Stimulated activated CD8-positive, alpha-beta memory T cell treated with anti-CD3 and anti-CD28 coated beads, Interleukin-15, amount 100 ng/mL, for 24 hours (primary cell): ENCODE measurements around the gene ATP6V1A.

Source experiments
- DNase-seq: peaks from one replicate; pipeline ENCODE4 v3.0.0-alpha.2; 2020; ENCODE audit warnings: low read depth

Gene ATP6V1A

DNA sequence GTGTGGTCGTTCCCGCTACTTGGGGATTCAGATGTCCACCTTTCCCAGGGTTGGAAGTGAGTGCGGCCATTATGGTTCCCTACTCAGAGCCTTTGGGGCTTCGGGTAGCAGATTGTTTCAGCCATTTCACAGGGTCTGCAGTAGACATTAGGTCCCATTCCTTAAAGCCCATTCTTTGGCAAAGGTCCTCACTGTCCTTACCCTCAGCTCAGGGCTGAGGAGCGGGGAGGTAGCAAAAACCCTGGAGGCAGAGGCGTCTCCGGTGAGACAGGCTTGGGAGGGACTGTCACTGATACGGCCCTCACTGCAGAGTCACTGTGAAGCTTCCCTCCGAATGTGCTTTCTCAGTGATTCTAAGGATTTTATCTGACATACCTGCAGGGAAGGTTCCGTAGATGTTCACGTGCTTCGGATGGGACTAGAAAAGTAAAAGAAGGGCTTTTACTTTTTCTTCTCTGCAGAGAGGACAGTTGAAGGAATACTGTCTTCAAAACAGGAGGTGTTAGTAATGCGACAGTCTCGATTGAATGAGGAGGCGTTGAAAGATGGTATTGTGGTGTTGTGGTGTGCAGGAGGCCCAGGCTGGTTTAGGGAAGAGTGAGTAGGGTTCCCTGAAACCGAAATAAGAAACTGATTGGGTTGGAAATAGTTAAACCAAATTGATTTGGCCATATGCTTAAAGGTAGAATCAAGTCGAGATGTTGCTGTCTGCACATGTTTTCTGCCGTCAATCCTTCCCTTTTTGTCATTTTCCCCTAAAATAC, 630 bp downstream of the ATP6V1A start:
- peak; percentile 10 for DNase-seq

DNA sequence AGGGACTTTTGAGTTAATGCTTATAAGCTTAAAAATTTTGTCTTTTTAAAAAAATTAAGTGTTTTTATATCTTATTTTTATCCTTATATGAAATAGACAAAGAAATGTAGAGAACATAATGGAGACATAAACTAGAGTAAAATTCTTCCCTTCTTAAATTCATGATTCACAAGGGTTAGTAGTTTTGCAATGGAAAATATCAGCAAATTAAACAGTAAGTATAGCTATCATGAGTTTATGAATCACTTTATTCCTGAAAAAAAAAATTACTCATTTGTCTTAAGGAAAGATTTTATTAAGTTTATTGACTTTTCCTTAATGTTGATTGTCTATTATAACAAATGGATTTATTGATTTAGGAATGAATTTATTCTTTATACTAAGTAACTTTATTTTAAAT, 4.3 kb downstream of the ATP6V1A start:
- DNase-seq: no peak

DNA sequence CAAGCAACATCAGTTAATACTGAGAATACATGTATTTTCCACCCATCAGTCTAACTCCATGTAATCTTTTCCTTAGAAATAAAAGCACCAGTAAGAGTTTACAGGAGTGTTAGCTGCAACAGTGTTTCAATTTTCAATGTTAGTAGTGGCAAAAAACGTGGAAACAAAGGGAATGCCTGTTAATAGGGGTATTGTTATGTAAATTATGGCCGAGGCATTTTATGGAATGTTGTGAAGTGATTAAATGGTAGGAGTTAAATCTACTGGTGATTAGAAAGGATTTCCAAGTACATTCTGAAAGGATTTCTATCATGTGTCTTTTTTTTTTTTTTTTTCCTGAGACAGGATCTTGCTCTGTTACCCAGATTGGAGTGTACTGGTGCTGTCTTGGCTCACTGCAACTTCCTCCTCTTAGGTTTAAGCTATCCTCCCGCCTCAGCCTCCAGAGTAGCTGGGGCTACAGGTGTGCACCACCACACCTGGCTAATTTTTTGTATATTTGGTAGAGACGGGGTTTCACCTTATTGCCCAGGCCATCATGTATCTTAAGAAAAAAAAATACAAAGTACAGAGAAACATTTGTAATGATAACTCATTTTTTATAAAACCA, 6.6 kb downstream of the ATP6V1A start:
- DNase-seq: no peak

DNA sequence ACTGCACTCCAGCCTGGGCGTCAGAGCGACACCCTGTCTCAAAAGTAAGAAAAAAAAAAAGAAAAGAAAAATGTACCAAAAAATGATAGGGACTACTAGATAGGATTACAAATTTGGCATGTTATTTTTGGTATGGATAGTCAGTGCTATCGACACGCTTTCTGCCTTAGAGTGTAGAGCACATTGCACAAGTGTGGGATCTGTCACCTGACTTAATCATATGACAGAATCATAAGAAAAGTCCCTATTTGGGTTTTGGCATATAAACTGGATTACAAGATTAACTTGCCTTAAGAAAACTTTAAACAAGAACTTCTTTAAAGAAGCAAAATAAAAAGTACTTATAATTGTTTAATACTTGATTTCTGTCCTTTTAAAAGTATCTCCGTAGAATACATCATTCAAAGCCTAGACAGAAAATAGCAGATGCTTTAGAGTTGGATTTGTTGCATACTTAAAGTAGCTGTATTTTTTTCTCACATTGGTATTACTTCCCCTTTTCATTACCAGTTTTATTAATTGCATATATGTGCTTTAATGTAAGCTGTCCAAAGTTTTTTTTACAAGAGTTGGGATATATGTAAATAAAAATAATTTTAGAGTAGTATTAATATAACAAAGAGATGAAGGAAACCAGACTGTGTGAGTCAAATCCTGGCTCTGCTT, 7.8 kb downstream of the ATP6V1A start:
- DNase-seq: no peak

DNA sequence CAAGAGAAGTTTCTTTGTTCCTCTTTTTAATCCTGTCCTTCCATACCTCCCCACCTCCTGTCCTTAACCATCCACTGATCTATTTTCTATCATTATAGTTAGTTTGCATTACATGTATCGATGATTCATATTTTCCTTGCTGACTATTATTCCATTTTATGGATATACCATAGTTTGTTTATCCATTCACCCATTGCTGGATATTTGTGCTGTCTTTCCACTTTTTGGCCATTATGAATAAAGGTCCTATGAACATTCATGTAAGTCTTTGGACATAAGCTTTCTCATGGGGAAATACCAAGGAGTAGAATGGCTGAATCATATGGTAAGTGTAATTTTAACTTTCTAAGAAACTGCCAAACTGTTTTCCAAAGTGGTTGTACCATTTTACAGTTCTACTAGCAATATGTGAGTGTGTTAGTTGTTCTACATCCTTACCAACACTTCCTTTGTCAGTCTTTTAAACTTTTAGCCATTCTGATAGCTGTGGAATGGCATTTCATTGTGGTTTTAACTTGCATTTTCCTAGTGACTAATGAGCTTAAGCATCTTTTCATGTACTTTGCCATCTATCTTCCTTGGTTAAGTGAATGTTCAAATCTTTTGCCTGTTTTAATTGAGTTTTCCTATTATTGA, 11.7 kb downstream of the ATP6V1A start:
- no peak for DNase-seq

DNA sequence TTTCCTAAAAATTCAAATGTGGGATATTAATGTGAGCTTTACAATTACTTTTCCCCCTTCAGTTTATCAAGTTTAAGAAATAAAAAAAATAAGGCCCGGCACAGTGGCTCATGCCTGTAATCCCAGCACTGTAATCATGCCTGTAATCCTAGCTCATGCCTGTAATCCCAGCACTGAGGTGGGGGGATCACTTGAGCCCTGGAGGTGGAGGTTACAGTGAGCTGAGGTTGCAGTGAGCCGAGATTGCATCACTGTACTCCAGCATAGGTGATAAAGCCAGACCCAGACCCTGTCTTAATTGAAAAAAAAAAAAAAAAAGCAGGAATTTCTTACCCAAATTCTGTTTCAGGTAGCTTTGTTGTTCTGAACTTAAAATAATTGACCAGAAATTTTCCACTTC, 17.9 kb downstream of the ATP6V1A start:
- DNase-seq: no peak

DNA sequence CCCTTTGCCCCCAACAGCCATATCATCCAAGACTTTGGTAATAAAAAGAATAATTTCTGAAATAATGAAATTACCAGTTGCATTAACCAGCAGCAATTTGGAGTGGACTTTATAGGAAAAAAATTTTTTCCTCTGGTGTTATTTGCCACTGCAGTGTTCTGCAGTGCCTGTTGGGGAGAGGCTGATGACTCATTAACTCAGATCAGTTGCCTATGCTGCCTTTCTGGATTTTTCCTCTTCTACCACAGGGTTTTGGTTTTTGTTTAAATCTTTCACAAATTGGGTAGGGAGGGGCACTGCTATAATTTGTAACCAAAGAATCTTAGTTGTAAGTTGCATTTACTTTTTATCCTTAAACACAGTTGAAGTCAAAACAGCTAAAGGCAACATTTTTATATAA, 22.7 kb downstream of the ATP6V1A start:
- DNase-seq: no peak

DNA sequence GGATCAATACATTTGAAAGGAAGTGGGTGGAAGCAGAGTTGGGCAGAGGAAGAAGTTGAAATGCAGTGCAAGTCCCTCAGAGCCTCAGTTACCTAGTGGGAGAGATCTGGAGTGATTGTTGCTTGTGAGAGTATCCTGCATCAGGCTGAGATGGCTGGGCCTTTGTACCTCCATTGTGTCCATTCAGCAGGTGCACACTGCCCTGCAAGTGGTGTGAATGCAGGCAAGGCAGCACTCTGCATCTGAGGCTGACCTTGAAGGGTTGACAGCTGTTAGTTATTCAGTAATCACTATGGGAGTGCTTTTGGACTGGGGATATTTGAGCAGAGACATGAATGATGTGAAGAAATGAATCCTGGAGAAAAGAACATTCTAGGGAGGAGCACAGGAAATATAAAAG, 25.2 kb downstream of the ATP6V1A start:
- DNase-seq: no peak

DNA sequence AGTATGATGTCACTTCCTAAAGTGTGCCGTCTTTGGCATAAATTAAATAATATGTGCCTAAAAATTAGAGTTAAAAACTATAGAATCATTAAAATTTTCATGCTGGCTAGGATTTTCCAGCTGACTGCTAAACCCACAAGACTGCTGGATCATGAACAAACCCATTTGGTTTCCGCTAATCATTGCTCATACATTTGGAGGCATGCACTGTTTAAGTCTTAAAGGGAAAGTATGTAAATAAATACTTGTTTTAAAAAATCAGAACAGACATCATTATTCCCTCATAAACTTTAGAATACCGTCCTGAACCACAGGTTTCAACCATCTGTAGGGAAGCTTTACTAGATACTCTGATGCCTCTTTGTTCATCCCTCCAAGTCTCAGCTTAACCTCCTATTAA, 26.5 kb downstream of the ATP6V1A start:
- no peak for DNase-seq

DNA sequence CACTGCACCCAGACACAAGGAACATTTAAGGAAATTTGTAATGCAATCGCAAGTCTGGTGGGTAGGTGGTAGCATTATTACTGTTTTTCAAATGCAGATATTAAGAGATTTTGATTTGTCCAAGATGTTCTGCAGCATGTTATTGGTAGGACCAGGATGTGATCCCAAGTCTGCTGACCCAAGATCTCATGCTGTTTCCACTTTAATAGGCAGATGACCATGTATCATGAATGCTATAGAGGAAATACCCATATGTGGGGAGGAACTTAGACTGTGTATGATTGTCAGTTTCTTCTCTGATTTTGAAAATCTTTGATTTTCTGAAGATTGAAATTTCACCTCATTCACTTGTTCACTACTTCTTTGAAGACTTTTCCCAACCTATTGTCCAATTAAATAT, 28.7 kb downstream of the ATP6V1A start:
- no peak for DNase-seq

DNA sequence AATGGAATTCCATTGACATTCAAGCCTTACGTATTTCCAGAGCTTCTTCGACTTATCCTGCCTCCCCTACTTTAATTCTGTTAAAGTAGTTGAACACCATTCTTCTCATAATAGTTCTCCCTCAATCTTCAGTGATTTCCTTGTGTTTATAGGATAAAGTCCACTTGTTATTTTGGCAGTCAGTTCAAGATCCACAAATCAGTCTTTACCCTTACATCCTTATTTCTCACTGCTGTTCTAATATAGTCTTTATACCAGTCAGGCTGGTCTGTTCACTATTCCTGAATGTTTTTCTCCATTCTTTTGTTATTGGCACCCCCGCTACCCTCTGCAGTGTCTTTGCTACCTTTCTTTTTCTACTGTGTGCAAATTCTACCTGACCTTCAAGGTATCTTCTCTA, 29.7 kb downstream of the ATP6V1A start:
- DNase-seq: no peak

DNA sequence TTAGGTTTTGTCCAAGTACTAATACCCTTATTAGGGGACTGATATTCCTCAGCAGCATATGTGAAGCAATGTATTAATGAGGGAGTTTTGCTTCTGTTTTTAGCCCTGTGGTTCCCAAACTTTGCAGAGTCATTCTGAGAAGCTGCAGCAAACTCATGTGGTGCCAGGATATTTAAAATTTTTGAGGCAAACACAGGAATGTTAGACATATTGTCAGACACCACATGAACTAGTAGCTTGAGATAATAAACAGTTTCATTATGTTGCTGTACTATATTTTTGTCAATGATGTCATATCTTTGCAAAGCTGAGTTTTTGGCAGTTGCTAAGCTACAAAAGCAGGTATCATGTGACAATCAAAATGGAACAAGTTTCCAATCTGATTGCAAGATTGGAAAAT, 36.6 kb downstream of the ATP6V1A start:
- DNase-seq: no peak

DNA sequence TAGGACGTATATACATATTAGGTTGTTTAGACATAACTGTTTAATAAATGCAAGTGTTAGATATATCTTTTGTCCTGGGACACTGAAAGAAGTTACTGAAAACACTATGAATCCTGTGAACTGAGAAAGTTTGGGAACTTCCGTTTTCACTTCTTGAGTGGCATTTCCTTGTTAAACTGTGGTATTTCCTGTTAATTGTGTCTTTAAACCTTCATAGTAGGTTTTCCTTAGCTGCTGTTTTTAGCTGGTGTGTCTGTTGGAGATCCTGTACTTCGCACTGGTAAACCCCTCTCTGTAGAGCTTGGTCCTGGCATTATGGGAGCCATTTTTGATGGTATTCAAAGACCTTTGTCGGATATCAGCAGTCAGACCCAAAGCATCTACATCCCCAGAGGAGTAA, 37.1 kb downstream of the ATP6V1A start:
- DNase-seq: no peak

DNA sequence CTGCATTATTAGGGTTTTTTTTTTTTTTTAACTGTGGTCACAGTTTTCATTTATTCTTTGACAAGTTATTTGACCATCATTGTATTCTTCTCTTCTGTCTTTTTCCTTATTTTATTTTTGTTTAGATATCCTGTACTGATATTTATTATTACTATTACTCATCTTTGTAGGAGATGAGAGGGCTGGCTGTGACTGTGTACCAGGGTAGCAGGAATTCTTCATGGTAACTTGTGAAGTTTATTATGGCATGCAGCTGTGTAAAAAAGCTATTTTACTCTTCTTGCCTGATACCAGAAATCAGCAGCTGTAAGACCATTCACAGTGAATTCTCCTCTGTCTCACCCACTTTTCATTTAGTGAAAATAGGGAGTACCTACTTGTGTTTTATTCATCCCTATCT, 44.5 kb downstream of the ATP6V1A start:
- no peak for DNase-seq

DNA sequence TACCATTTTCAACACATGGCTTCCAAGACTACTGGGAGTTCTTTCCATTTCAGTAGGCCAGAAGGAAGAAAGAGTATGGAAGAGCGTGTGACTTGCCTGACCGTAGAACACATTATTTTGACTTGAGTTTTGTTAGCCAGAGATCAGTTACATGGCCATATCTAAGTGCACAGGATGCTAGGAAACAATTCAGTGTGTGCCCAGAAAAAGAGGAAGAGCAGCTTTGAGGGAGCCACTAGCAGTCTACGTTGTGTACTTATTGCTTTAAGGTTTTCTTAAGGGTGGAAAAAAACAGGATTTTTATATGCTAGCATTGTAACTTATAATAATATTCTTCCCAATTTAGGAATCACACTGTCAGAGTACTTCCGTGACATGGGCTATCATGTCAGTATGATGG, 47.7 kb downstream of the ATP6V1A start:
- DNase-seq: no peak

DNA sequence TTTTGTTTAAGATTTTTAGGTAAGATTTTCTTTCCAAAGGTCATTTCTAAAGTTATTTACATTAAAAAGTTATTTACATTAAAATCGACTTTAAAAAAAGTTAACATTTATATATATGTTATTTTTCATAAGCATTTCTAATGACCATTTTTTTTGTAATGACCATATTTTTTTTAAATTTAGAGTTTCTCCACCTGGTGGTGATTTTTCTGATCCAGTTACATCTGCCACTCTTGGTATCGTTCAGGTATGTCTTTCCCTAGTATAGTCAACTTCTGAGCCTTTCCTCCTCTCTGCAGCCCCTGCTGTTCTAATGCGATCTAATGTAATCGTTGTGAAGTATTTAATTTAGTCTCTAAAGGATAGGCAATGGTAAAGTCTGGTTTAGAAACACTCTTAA, 48.9 kb downstream of the ATP6V1A start:
- DNase-seq: no peak

DNA sequence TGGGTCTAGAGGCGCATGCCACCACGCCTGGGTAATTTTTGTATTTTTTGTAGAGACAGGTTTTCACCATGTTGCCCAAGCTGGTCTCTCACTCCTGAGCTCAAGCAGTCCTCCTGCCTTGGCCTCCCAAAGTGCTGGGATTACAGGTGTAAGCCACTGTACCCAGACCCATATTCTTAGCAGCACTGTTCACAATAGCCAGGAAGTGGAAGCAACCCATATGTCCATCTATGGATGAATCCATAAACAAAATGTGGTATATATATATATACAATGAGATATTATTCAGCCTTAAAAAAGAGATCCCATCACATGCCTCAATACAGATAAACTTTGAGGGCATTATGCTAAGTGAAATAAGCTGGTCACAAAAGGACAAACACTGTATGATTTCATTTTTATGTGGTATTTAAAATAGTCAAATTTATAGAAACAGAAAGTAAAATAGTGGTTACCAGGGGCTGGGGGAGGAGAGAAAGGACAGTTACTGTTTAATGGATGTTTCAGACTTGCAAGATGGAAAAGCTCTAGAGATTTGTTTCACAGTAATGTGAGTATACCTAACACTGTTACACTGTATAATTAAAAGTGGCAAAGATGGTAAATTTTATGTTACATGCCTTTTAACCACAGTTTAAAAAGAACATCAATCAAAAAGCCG, 56.1 kb downstream of the ATP6V1A start:
- DNase-seq: no peak

DNA sequence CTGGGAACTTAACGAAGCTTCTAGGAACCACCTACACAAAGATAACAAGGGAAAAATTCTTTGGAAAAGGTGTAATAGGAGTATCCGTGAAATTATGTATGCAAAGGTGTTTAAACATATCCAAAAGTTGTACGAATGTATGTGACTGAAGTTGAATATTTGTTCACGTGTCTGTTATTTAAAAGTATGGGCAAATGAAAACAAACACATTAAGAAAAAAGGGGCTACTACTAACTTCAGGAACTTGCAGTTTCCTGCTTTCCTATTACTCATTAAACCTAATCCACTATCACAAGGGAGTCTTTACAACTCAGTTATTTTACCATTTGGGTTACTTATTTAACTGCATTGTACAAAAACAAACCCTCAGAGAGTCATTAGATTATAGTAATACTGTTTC, 57.8 kb downstream of the ATP6V1A start:
- no peak for DNase-seq

DNA sequence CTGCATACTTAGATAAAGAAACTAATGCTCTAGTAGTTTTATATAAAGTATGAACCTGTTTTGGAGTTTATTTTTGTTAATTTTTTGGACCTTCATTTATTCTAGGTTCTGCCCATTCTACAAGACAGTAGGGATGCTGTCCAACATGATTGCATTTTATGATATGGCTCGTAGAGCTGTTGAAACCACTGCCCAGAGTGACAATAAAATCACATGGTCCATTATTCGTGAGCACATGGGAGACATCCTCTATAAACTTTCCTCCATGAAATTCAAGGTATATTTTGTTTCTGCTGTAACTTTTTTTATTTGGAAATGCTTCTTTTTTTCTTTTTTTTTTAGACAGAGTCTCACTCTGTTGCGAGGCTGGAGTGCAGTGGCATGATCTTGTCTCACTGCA, 58.4 kb downstream of the ATP6V1A start:
- DNase-seq: no peak

DNA sequence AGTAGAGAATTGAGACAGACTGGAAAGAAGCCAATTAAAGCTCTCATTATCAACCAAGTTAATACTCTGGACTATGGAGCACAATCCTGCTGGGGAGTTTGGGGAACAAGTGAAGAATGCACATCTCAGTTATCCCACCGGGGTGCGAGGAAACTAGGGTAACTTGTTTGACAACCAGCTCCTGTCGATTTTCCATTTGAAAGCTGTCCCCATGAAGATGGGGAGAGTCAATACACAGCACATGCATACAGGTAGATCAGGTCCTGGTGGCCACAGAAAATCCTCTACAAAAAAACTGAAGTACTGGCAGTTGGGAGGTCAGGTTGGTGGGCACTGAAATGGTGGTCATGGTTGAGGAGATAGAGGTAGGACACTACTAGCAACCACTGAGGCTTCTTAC, 66.0 kb downstream of the ATP6V1A start:
- DNase-seq: no peak

DNA sequence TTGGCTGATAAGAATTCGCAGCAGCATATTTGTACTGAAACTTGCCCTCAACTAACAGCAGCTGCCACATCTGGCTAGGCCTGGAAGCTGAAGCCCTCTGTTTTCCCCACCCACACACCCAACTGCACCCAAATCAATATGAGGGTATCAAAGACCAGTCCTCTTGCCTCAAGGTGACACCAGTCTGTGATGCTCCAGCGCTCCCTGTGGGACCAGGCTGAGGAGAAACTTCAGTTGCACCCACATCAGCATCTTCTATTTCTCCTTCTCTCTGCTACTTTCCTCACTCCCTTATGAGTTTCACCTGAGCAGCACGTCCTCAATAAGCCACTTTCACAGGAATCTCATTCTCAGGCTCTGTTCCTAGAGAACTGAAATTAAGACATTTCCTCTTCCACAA, 73.0 kb downstream of the ATP6V1A start:
- no peak for DNase-seq

DNA sequence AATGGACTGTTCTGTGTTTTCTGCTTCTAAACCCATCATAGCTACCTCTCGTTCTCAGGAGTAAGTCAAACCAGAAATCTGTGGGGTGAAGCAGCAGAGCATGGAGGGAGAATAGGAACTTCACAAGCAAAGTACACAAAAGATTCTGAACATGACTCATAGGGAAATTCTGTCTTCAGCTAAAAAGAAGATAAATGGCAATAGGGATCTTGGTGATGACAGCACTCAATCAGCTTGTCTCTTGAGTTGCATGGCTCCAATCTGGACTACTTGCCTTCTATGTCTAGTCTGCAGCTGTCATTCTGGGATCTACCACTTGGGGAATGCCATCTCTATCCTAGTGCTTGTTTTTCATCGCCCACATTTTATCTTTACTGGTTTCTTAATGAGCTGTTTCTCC, 78.3 kb downstream of the ATP6V1A start:
- DNase-seq: no peak

DNA sequence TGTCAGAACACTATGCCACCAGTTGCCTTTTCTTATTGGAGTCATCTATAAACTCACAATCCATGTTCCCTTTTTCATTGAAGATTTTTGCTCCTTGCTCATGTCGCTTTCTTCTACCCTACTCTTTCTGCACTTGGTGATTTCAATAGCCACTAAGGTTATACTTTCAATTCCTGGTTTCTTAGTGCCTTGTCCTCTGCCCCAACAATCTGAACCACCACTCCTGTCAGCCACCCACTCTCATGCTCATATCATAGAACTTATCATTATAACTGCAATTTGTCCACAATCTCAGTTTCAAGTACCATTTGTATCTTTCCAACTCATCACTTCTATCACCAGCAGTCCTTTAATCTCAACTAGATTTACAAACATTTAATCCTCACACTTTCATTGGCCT, 81.8 kb downstream of the ATP6V1A start:
- DNase-seq: no peak
